GM20431 (cell line): Measurements from ENCODE around the gene ZFHX2.

Source experiments
- in situ Hi-C: fragments of 300-500 bp; cut with MseI, MboI; formaldehyde crosslinking; loops from one replicate; pipeline ENCODE4 v1.15.0; 2020; ENCODE audit warnings: low sequenced_read_pairs; ENCODE audit not compliant: unreplicated experiment

ZFHX2 gene

DNA sequence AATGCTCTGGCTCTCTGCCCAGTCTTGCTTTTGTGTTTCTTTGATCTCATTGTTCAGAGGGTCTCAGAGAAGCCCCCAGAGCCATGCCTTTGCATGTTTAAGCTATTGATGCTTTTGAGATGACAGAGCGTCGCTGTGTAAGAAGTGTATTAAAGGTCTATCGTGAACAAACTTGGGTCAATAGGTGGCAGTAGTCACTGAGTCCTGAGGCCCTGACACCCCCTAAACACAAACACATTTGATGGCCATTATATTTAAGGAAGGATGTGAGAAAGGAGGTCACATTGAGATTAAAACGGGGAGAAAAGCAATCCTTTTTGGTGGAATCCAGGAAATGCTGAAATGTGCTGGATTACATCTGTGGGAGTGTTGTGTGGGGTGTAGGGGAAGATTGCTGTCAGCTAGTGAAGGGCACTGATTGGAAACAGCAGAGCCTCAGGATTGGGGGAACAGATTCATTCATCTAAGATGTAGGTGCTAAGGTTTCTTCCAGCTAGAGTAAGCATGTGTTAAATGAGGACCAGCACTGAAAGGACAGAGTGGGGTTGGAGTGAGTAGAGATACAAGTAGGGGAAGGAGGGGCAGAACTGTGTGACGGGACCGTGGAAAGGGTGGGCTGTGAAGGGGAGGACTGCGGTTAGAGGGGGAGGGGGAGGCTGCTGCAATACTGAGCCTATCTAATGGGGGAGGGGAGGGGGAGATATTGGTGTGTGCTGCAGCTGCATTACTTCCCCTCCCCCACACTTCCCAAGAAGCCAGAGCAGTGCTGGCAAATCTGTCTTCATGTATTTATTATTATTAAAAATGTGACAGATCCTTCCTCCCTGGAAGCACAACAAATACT lies 69.4 kb downstream of the ZFHX2 start:
- in situ Hi-C loops: no loop called here

DNA sequence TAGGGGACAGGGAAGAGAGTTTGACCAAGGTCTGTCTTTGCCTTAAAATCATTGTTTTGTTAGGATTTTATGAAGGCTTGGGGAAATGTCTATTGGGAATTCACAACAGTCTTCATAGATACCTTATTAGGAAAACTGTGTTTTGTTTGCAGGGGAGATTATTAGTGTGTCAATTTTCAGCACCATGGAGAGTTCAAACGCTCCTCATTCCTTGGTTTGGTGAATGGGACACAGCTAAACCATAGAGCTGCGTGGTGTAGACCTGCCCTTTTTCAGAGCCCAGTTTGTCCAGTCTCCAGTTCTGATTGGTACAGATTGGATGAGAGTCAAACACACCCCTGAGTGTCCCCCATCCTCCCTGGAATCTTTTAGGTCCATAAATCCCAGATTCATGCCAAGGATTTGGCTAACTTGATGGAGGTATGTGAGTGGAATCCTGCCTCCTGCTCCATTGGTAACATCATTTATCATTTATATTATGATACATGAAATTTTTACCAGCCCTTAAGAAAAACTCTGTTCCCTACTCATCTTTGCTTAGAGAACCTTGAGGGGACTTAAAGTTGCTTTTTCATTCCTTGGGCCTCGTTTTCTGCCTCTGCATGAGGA lies 70.1 kb downstream of the ZFHX2 start:
- in situ Hi-C loops: no loop called here

DNA sequence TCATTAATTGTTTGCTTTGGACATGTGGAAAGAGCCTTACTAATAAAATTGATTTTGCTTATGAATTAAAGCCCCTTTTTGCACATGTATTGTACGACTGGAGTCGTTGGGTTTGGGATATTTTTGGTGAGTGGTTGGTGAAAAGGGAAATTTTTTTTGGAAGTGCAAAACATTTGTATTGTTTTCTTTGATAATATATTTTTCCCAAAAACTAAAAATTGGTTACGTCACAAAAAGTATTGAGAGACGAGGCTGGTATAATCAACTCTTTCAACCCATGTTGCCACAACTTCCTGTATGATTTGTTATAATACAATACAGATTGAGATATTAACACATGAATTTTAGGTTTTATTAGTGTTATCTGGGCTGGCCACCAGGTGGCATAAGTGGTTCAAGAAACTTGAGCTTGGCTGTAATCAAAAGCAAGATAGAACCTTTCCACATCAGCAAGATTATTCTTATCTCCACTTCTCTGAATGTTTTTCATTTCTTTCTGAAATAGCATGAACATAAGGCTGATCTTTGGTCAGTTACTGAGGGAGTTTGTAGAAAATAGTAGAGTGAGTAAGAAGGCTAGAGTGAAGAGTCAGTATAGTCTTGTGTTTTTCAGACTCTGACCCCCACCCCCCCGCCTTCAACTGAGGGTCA lies 73.3 kb downstream of the ZFHX2 start:
- in situ Hi-C loops: loop anchor here (10.0 kb wide), 1 partner anchor 87 kb away; the partner anchor contains the start of gene AP1G2

DNA sequence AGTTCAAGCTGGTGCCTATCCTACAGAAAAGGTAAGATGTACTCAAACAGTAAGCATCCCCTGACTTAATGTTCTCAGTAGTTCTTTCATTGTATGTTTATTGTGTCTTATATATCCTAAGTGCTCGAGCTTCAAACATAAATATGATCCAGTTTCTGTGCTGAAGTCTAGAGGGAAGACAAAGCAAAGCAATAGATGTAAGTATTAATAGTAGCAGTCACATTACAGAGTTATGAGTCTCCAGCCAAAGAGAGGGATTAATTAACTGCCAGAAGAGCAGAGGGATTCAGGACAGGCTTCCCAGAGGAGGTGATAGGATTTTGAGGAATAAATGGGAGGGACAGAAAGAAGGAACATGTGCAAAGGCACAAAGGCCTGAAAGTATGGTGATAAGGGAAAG lies 80.6 kb downstream of the ZFHX2 start:
- in situ Hi-C loops: loop anchor here (10.0 kb wide), 1 partner anchor 94 kb away; the partner anchor contains the start of gene AP1G2
